GM12892 (cell line): ENCODE results near the gene LMF1.

Source experiments
- DNase-seq: peaks from one replicate; pipeline ENCODE4 v3.0.0; 2011; ENCODE audit not compliant: insufficient read length
- FAIRE-seq: peaks from 2 replicates; lab custom pipeline; 2011; peaks lifted over from hg19 to GRCh38; lab: Jason Lieb, UNC
- POLR2A ChIP-seq: IDR thresholded peaks from 2 replicates; pipeline ENCODE4 v1.6.1; 2011; ENCODE audit warnings: low read depth, low read length, control low read depth
- POLR2AphosphoS5 ChIP-seq: IDR thresholded peaks from 2 replicates; pipeline ENCODE4 v1.6.1; 2011; ENCODE audit warnings: low read depth, low read length, control low read depth
- TAF1 ChIP-seq: IDR thresholded peaks from 2 replicates; pipeline ENCODE4 v1.6.1; 2011; ENCODE audit warnings: low read depth, mild to moderate bottlenecking, control low read depth, low read length, borderline replicate concordance

Gene LMF1

DNA sequence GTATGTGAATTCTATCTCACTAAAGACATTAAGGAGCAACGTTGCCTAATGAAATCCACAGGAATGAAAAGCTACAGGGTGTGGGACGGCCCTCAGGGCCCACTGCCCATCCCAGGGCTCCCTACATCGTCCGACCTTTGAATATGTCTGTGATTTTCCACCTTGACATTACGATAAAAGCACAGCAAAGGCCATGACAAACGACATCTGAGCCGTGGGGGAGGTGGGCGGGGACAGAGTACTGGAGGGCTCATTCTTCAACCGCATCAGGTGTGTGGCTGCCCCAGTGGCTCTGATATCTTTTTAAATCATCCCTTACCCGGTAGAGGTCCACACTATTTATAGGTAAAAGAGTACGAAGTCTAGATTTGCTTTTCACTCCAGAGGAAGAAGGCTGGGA lies 35.1 kb downstream of the LMF1 start:
- no peak for DNase-seq
- TF ChIP-seq TAF1: no peak
- no peak for TF ChIP-seq POLR2A
- no peak for TF ChIP-seq POLR2AphosphoS5
- FAIRE-seq: no peak

DNA sequence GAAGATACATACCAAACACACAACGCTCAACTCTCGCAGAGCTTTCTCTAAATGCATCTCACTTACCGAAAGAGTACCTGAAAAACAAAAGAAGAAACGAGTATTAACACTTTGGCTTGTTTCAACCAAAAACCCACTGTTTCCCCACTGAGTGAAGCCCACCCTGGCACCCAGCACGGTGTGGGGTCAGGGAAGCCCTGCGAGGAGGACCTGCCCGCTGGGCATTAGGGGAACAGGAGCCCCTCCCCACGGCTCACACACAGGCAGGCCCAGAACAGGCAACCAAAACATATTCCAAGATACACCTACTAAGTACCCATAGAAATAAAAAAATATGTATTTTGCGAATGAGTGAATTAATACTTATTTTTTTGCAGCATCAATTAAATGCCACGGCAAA lies 36.6 kb downstream of the LMF1 start:
- TF ChIP-seq POLR2A (no peak), TAF1 (no peak)
- no peak for DNase-seq
- FAIRE-seq: no peak

DNA sequence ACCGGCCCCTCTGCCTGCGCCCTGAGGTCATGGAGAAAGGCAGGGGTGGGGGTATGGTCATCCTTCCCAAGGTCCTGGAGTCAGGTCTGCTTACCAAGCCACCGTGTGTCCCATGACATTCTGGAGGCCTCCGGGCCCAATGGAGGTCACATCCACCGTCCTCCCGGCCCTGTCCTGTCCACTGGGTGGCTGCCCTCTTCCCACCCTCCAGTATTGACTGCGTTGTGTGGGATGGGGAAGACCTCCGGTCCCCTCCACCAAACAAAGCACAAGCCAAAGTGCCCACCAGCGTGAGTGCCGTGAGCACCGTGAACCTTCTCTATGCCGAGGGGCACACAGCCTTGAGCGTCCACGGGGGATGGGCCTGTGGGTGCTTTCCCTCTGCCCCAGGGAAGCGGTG lies 37.2 kb downstream of the LMF1 start:
- TF ChIP-seq POLR2A (no peak), TAF1 (no peak), POLR2AphosphoS5 (no peak)
- no peak for FAIRE-seq
- DNase-seq: no peak

DNA sequence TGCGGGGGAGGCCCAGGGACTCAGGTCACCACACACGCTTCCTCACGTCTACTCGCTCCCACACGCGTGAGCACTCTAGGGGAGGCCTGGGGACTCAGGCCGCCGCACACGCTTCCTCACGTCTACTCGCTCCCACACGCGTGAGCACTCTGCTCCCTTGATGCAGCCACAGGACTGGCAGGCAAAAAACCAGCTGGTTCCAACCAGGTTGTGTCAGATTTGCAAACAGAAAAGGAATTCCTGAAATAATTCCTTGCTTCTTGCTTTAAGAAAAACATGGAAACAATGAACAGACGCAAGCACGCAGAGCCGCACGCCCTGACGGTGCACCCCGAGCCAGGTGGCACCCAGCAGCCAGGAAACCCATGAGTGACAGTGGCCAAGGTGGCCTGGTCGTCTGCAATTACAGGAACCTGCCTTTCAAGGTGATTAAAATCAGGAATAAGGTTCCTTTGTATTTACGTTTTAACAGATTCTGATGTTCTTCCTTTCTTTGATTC lies 37.9 kb downstream of the LMF1 start:
- FAIRE-seq (no peak), DNase-seq (no peak)
- TF ChIP-seq TAF1 (no peak), POLR2AphosphoS5 (no peak), POLR2A (no peak)

DNA sequence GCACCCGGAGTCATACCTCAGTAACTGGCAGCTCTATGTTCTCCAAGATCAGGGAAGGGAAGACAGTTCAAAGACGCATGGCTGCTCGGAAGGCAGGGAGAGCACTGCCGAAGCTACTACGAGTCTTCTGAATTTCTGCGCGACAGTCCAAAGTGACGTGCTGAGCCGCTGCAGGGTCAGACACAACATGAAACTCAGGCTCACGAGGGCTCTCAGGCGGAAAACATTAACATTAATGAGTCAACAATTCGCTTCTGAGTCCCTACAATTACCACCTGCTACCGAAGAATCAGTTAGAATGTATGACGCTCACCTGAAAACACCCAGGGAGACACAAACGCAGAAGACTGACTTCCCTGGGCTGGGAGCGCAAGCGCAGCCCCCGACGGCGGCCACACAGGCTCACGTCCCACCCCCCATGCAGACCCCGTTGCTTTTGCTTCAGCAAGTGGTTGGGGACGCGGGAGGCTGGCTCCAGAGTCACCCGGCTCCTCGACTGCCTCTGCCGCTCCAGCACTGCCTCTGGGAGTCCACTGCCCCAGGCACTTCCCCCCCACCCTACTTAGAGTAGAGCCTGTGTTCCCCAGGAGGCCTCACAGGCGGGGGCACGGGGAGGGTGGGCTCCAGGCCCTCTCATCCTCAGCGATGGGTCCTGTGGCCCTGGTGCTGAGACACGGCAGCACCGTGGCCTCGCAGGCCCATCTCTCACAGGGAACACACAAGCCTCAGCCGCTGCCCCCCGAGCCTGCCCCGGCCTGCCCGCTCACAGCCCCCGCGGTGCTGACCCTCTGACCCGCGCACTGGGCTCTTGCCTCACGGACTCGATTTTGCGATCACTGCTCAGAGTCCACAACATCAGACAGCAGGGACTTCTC lies 38.9 kb downstream of the LMF1 start:
- DNase-seq: no peak
- no peak for TF ChIP-seq TAF1
- no peak for TF ChIP-seq POLR2A
- TF ChIP-seq POLR2AphosphoS5: no peak
- FAIRE-seq: no peak

DNA sequence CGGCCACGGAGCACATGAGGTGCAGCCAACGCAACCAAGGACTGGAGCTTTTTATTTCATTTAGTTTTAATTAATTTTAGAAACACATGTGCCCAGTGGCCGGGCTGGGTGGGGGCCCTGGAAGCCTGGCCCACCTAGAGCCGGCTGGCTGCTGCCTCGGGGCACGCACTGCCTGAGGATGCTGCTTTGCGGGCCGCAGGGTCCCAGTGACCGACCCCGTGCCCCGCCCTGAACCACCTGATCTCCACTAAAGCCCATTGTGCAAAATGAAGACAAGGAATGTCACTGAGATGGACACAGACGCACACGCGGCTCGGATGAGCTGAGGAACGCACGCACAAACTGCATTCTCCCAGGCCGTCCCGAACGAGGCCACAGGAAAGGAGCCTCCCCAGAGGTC lies 39.6 kb downstream of the LMF1 start:
- FAIRE-seq (no peak), DNase-seq (no peak)
- TF ChIP-seq TAF1 (no peak), POLR2A (no peak), POLR2AphosphoS5 (no peak)

DNA sequence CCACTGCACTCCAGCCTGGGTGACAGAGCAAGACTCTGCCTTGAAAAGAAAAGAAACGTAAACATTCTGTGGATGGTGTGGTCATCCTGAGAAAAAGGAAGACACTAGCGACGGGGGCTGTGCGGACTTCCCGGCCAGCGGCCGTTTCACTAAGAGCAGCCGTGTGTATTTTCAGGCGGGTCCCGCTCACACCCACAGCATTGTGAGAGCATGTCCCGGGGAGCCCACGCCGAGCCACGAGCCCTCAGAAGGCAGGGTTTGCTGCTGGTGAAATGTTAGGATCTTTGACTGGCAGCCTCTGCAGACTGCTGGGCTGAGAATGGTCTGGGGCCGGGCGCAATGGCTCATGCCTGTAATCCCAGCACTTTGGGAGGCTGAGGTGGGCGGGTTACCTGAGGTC lies 40.3 kb downstream of the LMF1 start:
- DNase-seq (no peak), FAIRE-seq (no peak)
- TF ChIP-seq POLR2A (no peak), POLR2AphosphoS5 (no peak), TAF1 (no peak)

DNA sequence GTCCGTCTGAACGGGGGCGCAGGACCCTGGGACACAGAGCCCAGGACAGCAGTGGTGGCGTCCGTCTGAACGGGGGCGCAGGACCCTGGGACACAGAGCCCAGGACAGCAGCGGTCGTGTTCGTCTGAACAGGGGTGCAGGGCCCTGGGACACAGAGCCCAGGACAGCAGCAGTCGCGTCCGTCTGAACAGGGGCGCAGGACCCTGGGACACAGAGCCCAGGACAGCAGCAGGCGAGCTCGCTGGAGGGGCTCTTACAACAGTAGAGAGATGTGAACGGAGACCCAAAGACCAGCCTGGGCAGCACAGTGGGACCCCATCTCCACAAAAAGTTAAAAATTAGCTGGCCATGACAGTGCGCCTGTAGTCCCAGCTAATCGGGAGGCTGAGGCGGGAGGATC lies 40.7 kb downstream of the LMF1 start:
- DNase-seq (no peak), FAIRE-seq (no peak)
- TF ChIP-seq TAF1 (no peak), POLR2AphosphoS5 (no peak), POLR2A (no peak)

DNA sequence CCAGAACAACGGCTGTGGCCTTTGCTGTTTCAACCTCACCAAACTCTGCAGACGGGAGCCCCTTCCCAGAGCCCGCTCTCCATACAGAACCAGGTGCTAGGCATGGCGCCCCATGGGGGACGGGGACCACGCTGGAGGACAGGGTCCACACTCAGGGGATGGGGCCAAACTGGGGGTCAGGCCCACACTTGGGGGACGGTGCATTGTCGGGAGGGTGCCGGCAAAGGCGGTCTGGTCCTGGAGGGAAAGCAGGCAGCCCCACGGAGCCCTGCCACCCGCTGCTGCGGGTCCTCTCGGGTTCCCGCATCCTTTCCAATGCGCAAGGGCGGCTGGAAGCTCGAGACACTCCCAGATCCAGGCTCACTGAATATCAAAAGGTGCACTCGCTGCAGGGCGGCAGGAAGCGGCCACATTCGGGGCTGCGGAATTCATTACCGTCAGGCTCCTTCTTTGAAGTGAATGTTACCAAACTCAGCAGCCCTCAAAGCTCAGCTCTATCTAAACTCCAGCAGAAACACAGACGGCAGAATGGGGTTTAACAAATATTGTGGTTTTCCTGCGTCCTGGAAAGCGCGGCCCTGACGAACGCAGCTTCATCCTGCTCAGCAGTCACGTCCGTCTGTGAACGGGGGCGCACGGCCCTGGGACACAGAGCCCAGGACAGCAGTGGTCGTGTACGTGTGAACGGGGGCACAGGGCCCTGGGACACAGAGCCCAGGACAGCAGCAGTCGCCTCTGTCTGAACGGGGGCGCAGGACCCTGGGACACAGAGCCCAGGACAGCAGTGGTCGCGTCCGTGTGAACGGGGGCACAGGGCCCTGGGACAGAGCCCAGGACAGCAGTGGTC lies 41.3 kb downstream of the LMF1 start:
- no peak for TF ChIP-seq TAF1
- TF ChIP-seq POLR2A: no peak
- TF ChIP-seq POLR2AphosphoS5: no peak
- FAIRE-seq (no peak), DNase-seq (no peak)

DNA sequence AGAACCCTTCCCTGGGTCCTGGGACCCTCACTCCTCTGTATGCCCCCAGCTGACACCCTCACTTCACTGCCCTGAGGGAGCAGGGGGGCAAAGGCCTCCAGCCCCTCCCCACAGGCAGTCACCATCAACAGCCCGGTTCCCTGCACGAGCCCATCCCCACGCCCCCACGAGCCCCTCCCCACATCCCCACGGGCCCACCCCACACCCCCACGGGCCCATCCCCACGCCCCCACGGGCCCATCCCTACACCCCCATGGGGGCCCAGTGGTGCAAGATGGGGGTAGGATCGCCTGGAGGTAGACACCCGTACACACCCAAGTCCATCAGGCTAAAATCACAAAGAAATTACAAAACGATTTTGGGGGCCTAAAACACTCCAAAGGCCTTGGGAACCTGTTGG lies 42.3 kb downstream of the LMF1 start:
- TF ChIP-seq TAF1 (no peak), POLR2AphosphoS5 (no peak), POLR2A (no peak)
- FAIRE-seq (no peak), DNase-seq (no peak)

DNA sequence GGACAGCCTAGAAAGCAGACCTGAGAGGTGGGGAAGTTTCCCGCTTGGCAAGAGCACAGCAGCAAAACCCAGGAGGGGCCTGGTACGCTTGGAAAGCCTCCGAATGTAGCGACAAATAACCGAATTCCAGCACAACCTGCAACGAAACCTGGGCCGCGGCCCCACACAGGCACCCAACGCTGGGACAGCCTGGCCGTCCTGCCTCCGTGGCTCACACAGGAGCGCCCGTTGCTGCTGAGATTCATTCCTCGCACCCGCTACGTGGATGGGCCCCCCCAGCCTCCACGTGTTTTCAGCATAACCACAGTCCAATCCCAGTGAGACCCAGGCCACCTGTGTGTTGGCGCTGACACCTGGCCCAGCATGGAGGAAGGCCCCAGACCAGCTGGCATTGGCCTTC lies 42.9 kb downstream of the LMF1 start:
- no peak for DNase-seq
- no peak for FAIRE-seq
- TF ChIP-seq POLR2A (no peak), POLR2AphosphoS5 (no peak), TAF1 (no peak)
